ENCODE results near the gene GMPPA. TPM values are rescaled to one million over a fixed set of nuclear protein-coding genes. Genes with fewer than 3 reads are reported as not detected.

Gene GMPPA
- total RNA-seq, 1 experiment from 2014 or later: 40.2 TPM

DNA sequence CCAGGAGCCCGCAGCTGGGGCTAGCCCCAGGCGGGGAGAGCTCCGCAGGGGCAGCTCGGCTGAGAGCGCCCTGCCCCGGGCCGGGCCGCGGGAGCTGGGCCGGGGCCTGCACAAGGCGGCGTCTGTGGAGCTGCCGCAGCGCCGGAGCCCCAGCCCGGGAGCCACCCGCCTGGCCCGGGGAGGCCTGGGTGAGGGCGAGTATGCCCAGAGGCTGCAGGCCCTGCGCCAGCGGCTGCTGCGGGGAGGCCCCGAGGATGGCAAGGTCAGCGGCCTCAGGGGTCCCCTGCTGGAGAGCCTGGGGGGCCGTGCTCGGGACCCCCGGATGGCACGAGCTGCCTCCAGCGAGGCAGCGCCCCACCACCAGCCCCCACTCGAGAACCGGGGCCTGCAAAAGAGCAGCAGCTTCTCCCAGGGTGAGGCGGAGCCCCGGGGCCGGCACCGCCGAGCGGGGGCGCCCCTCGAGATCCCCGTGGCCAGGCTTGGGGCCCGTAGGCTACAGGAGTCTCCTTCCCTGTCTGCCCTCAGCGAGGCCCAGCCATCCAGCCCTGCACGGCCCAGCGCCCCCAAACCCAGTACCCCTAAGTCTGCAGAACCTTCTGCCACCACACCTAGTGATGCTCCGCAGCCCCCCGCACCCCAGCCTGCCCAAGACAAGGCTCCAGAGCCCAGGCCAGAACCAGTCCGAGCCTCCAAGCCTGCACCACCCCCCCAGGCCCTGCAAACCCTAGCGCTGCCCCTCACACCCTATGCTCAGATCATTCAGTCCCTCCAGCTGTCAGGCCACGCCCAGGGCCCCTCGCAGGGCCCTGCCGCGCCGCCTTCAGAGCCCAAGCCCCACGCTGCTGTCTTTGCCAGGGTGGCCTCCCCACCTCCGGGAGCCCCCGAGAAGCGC is 15.0 kb upstream of the GMPPA start:
- no peak for DNase-seq (ENCODE audit: extremely low read depth, low read depth)

DNA sequence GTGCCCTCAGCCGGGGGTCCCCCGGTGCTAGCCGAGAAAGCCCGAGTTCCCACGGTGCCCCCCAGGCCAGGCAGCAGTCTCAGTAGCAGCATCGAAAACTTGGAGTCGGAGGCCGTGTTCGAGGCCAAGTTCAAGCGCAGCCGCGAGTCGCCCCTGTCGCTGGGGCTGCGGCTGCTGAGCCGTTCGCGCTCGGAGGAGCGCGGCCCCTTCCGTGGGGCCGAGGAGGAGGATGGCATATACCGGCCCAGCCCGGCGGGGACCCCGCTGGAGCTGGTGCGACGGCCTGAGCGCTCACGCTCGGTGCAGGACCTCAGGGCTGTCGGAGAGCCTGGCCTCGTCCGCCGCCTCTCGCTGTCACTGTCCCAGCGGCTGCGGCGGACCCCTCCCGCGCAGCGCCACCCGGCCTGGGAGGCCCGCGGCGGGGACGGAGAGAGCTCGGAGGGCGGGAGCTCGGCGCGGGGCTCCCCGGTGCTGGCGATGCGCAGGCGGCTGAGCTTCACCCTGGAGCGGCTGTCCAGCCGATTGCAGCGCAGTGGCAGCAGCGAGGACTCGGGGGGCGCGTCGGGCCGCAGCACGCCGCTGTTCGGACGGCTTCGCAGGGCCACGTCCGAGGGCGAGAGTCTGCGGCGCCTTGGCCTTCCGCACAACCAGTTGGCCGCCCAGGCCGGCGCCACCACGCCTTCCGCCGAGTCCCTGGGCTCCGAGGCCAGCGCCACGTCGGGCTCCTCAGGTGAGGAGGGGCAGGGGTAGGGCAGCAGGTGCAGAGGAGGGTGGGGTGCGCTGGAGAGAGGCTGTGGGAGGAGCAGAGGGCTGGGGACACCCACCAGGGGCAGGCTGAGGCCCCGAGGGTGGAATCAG is 14.1 kb upstream of the GMPPA start:
- DNase-seq (ENCODE audit: extremely low read depth, low read depth): no peak

DNA sequence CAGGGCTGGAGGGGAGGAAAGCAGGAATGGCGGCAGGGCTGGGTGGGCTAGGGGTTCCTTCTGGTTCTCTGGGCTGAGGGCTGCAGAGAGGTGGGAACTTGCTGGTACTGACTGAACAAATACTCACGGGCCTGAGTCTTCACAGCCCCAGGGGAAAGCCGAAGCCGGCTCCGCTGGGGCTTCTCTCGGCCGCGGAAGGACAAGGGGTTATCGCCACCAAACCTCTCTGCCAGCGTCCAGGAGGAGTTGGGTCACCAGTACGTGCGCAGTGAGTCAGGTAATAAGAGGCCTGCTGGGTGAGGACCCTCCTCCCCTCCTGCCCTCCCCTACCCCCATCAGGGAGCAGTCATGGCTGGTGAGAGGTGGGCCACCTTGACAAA is 13.5 kb upstream of the GMPPA start:
- DNase-seq (ENCODE audit: extremely low read depth, low read depth): no peak

DNA sequence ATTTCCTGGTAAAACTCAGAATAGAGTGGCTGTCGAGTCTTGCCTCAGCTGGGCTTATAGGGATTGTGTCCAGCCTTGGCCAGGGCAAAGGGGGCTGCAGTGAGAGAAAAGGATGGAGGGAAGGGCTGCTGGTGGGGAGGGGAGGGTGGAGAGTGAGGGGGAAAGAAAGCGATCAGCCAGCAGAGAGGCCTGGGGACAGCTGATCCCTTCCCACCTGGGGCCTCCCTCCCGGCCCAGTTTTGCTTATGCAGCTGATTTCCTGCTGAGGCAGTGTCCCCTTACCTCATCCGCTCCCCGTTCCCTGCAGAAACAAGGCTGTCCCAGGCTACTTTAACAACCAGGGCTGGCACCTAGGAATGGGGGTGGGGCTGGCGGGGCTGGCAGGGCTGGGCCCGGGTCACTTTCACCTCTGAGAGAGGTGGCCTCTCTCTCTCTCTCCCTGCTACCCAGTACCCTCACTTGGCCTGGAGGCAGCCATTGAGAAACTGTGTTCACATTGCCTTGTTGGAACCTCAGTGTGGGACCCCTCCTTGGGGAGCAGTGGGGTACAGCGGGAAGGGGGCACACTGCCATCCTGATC is 12.2 kb upstream of the GMPPA start:
- DNase-seq (ENCODE audit: extremely low read depth, low read depth): no peak

DNA sequence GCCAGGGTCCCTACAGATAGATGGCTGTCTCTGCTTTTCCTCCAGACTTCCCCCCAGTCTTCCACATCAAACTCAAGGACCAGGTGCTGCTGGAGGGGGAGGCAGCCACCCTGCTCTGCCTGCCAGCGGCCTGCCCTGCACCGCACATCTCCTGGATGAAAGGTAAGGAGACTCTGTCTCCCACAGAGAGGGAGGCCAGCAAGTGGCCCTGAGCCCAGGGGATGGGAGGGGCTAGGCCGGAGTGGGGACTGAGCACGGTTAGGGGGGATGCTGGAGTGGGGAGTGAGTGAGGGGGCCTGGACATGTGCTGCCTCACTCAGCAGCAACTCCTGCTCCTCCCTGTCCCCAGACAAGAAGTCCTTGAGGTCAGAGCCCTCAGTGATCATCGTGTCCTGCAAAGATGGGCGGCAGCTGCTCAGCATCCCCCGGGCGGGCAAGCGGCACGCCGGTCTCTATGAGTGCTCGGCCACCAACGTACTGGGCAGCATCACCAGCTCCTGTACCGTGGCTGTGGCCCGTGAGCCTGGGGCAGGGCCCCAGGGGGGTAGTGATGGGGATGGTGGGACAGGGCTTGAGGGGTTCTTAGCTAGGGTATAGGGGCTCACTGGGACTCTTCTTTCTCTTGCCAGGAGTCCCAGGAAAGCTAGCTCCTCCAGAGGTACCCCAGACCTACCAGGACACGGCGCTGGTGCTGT is 10.4 kb upstream of the GMPPA start:
- DNase-seq (ENCODE audit: extremely low read depth, low read depth): no peak

DNA sequence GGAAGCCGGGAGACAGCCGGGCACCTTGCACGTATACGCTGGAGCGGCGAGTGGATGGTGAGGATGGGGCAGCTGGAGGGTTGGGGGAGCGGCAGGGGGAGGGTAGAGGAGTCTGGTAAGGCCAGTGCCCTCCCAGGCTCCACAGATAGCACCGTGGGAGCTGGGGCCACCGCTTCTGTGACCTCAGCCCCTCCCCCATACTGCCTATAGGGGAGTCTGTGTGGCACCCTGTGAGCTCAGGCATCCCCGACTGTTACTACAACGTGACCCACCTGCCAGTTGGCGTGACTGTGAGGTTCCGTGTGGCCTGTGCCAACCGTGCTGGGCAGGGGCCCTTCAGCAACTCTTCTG is 9.9 kb upstream of the GMPPA start:
- no peak for DNase-seq (ENCODE audit: extremely low read depth, low read depth)

DNA sequence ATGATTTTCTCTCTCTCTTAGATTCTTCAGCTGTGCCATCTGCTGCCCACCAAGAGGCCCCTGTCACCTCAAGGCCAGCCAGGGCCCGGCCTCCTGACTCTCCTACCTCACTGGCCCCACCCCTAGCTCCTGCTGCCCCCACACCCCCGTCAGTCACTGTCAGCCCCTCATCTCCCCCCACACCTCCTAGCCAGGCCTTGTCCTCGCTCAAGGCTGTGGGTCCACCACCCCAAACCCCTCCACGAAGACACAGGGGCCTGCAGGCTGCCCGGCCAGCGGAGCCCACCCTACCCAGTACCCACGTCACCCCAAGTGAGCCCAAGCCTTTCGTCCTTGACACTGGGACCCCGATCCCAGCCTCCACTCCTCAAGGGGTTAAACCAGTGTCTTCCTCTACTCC is 9.4 kb upstream of the GMPPA start:
- DNase-seq (ENCODE audit: extremely low read depth, low read depth): no peak

DNA sequence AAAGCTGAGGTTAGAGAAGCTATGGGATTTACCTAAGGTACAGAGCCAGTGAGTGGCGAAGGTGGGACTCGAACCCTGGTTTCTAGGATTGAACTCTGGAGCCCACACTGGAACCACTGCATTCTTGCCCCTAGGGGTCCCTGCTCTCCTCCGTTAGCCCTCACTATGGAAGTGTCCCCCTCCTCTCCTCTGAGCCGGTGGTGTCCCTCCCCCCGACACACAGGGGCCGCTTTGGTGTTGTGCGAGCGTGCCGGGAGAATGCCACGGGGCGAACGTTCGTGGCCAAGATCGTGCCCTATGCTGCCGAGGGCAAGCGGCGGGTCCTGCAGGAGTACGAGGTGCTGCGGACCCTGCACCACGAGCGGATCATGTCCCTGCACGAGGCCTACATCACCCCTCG is 8.5 kb upstream of the GMPPA start:
- DNase-seq (ENCODE audit: extremely low read depth, low read depth): no peak

DNA sequence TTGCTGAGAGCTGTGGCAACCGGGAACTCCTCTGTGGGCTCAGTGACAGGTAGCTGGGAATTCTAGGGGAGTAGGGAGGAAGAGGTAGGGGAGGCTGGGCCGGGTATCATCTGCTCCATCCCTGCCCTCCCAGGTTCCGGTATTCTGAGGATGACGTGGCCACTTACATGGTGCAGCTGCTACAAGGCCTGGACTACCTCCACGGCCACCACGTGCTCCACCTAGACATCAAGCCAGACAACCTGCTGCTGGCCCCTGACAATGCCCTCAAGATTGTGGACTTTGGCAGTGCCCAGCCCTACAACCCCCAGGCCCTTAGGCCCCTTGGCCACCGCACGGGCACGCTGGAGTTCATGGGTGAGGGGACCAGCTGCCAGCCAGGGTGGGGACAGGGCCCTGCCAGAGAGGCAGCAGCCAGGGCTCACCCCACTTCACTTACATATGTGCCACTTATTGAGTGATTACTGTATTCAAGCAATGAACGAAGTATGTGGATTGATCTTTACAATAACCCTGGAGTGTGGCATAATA is 8.0 kb upstream of the GMPPA start:
- no peak for DNase-seq (ENCODE audit: extremely low read depth, low read depth)

DNA sequence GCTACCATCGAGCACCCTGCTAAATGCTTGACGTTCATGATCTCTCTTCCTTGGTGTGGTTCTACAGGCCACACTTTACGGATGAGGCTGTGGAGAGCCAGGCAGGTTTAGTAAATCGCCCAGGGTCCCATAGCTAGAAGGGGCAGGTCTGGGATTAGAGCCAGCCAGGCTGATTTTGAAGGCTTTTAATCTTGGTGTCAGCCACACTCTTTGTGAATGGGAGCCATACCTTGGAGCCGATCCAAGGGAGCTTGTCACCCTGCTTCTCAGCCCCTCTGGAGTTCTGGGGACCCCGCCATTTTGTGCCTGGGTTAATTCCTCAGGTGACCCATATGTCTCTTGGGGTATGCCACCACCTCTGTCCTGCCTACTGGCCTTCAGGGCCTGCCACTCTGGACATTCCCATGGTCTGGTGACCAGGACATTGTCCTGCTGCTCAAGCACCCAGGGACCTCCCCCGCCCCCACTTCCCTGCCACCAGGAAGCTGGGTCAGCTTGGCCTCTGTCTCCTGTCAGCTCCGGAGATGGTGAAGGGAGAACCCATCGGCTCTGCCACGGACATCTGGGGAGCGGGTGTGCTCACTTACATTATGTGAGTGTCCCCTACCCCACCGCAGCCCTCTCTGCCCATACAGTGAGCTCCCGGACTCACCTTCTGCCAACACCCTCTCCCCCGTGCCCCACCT is 7.3 kb upstream of the GMPPA start:
- no peak for DNase-seq (ENCODE audit: extremely low read depth, low read depth)

DNA sequence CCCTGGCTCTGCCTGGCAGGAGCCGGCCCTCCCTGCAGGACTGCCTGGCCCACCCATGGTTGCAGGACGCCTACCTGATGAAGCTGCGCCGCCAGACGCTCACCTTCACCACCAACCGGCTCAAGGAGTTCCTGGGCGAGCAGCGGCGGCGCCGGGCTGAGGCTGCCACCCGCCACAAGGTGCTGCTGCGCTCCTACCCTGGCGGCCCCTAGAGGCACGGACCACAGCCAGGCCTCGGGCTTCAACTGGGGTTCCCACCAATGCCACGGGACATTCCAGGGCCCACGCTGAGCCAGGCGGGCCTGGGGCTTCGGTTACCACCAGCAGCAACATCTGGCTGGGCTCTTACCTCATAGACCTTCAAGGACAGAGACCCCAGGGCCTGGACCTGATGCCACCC is 6.1 kb upstream of the GMPPA start:
- no peak for DNase-seq (ENCODE audit: extremely low read depth, low read depth)

DNA sequence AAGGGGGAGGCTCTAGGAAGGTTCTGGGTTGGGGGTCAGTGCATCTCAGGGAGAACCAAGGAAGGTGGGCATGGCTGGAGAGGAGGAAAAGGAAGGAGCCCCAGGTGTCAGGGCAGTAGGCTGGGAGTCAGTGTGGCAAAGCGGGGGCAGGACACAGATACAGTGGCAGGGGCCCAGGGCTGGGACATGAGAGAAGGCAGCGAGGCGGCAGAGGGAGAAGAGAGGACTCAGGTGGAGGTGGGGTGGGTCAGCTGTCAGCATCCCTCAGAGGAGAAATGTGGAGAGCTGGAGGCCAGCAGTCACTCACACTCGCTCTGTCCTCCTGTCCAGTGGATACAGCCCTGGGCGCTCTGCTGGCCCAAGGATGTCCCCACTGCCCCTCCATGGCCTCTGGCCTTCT is 5.6 kb upstream of the GMPPA start:
- DNase-seq (ENCODE audit: extremely low read depth, low read depth): no peak

DNA sequence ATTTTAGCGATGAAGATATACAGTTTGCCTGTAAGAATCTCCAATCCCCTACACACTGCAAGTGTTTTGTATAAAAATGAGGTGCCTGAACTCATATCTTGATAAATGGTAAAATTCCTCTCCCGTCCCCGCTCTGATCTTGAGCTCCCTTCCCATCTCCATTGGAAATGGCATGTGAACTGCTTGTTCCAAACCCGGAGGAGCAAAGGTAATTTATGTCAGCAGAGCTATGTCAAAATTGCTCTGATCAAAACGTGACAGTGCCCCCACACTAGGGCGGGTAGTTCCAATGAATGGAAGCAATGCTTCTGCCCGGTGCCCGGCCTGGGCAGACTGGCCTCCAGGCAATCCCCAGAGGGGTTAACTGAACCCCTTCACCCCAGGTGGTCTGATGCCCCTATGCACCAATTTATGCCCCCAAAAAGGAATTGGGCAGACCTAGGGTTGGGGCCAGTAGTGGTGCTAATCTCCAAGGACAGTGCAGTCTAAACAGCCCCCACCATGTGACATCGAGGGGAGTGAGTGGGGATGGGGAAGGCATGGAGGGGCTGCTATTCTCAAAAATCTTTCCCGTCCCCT is 3.6 kb upstream of the GMPPA start:
- no peak for DNase-seq (ENCODE audit: extremely low read depth, low read depth)

DNA sequence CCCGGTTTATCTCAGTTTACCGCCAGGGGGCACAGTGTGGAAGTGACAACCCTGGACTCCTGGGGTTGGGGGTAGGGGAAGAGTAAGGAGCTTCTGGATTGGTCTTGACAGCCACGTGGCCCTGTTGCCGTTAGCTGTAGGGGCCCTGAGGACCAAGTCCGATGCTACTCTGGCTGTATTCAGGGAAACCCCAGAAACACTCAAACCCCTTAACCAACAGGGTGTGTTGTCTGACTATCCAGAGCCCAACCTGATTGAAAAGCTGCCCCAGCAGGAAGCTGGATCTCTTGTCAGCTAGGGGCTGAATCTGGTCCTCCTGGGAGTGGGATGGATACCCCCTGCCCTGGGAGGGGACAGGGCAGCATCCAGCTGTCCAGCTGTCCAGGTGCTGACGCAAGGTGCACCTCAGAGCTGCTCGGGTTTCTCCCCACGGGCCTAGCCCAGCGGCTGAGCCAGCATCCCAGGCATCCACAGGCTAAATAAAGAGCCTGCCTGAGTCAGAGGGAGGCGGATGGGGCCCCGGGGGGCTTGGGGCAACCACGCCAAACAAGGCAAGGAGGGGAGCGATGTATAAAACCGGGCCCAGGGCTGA is 3.1 kb upstream of the GMPPA start:
- peak; percentile 66 for DNase-seq (ENCODE audit: extremely low read depth, low read depth)

DNA sequence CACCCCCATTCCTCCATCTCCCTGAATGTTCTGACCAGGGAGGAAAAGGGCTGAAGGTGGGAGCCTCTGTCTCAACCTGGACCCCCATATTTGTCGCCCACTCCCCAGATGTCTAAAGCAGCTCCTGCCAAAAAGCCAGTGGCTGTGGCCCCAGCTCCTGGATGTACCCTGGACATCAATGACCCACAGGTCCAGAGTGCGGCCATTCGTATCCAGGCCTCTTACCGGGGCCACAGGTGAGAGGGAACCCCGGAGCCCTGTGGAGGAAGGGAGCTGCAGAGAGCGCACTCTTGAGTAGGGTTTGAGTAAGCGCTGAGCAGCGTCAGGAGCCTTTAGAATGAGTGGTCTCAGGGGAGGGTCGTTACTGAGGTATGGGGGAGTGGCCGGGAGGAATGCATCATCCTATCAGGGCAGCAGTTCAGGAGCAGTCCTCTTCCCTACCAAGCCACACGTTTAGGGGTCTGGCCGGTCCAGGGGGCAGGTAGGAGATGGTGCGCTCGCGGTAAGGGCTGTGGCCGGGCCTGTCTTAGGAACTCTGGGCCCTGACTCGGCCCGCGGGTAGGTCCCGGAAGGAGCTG is 2.4 kb upstream of the GMPPA start:
- DNase-seq (ENCODE audit: extremely low read depth, low read depth): no peak

DNA sequence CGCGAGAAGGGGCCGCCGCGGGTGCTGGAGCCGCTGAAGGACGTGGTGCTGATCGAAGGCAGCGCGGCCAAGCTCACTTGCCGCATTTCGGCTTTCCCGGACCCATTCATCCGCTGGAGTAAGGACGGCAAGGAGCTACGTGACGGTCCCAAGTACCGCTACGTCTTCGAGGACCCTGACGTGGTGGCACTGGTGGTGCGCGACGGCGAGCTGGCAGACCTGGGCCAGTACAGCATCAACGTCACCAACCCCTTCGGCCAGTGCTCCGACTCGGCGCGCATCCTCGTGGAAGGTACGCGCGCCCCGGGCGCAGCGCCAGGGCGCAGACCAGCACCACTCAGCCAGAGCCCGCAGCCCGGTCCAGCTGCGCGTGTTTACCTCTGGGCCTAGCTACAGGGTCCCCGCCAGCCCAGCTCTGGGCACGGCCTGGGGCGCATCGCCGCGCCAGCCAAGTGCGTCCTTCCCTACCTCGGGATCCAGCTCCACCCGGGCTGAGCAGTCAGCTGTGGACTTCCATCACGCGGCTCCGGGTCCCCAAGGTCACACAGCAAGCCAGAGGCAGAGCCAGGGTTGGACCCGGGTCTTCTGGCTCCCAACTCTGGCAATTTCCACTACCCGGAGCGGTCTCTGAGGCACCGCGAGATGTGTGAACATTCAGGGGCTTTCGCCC is 1.7 kb upstream of the GMPPA start:
- no peak for DNase-seq (ENCODE audit: extremely low read depth, low read depth)

DNA sequence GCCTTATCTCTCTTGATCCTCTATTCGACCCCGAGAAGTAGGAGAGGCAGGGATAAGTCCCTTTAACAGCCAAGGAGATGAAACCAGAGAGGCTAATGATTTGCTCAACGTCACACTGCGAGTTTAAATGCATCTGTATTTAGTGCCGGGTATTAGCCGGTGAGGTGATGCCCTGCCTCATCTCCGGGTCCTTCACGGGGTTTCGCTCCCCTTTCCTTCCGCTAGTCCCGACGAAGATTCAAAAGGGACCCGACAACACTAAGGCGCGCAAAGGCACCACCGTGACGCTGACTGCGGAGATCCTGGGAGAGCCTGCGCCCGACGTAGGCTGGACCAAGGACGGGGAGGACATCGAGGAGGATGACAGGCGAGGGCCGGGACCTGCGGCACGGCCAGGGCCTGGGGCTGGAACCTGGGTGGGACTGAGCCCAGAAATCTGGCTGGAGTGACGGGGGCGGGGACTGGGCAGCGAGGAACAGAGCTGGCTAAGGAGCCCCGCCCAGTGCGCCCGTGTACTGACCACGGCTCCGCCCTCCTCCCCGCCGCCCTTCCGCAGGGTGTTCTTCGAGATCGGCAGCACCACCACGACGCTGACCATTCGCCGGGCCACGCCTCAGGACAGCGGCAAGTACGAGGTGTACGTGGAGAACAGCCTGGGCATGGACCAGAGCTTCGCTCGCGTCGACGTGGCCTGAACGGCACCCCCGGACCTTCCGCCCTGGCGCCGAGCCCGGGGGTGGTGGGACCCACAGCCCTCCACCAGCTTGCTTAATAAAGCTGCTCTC is 1.0 kb upstream of the GMPPA start:
- peak; percentile 80 for DNase-seq (ENCODE audit: extremely low read depth, low read depth)

DNA sequence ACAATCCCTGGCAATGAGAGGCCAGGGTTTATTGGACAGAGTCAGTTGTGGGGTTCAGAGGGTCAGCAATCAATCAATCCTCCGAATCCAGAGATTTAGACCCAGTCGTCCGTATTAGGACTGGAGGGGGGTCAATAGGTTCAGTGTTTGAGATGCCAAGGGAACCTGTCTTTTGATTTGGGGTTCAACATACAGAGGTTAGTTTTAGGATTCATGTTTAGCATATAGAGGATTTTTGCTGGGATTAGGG is 292 bp downstream of the GMPPA start:
- no peak for DNase-seq (ENCODE audit: extremely low read depth, low read depth)
